HG03342 (cell line): ENCODE measurements around the gene MARS1.
"Not testable (repeated sequence)": the region's sequence is repeated elsewhere in the genome, so short reads cannot be mapped to it uniquely, and the experiment has no call there.

ENCODE experiments used
- ATAC-seq: cut with Tn5 transposase; IDR thresholded peaks from one replicate; pipeline ENCODE4 v1.9.1; 2021; ENCODE audit warnings: mild to moderate bottlenecking, moderate library complexity; ENCODE audit not compliant: unreplicated experiment

The MARS1 gene

GRCh38 chr12:57515408-57515933 lies 27.6 kb downstream of the MARS1 start:
- no peak for ATAC-seq

GRCh38 chr12:57515934-57516541 lies 28.2 kb downstream of the MARS1 start:
- no peak for ATAC-seq

GRCh38 chr12:57516617-57517153 lies 28.8 kb downstream of the MARS1 start:
- no peak for ATAC-seq

- ATAC-seq: no peak
These were observed 29.3 kb downstream of the MARS1 start for GRCh38 chr12:57517187-57517586.

- ATAC-seq: not testable (repeated sequence)
These were observed 29.9 kb downstream of the MARS1 start for GRCh38 chr12:57517718-57518117.

GRCh38 chr12:57518176-57518919 lies 30.5 kb downstream of the MARS1 start:
- no peak for ATAC-seq

GRCh38 chr12:57518920-57519795 lies 31.3 kb downstream of the MARS1 start:
- no peak for ATAC-seq

- peak; percentile 2 for ATAC-seq
These were observed 31.9 kb downstream of the MARS1 start for GRCh38 chr12:57519796-57520052.

GRCh38 chr12:57520053-57520818 lies 32.4 kb downstream of the MARS1 start, which contains the start of gene DDIT3:
TSS of gene DDIT3 (minus strand) at chr12:57520514. CDS start at chr12:57517406, 3,108 bp downstream.
- peak; percentile 64 for ATAC-seq

- ATAC-seq: no peak
These were observed 33.7 kb downstream of the MARS1 start for GRCh38 chr12:57521525-57522010.

- peak; percentile 37 for ATAC-seq
These were observed 34.4 kb downstream of the MARS1 start, which contains the start of gene MBD6 for GRCh38 chr12:57522011-57522886. TSS of gene MBD6 (plus strand) at chr12:57522824. CDS start at chr12:57524304, 1,480 bp downstream.

GRCh38 chr12:57522887-57523705 lies 35.2 kb downstream of the MARS1 start:
- no peak for ATAC-seq

GRCh38 chr12:57523706-57524614 lies 36.1 kb downstream of the MARS1 start:
- no peak for ATAC-seq

GRCh38 chr12:57524814-57525614 lies 37.1 kb downstream of the MARS1 start:
- no peak for ATAC-seq

GRCh38 chr12:57525615-57526383 lies 37.9 kb downstream of the MARS1 start:
- no peak for ATAC-seq
